ENCODE results near the gene SPOCK2.

SPOCK2 gene

DNA sequence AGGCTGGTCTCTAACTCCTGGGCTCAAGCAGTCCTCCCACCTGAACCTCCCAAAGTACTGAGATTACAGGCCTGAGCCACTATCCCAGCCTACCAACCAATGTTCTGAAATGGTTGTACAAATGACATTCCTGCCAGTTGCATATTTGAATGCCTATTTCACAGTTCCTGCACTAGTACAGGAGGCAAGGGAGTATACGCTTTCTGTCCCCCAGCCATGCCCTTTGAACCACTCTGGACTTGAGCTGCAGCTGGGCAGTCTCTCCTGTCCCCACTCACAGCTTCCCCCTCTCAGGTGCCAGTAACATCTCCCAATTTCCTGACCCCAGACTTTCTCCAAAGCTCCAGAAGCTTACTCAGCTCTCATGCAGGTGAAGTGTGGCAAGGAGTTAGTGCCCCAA lies 58.9 kb downstream of the SPOCK2 start:
- no peak for DNase-seq (ENCODE audit: low read depth)

GRCh38 chr10:72027498-72027897 lies 60.9 kb downstream of the SPOCK2 start:
- DNase-seq (ENCODE audit: low read depth) = no peak

- DNase-seq (ENCODE audit: low read depth) = no peak
These were observed 61.9 kb downstream of the SPOCK2 start for GRCh38 chr10:72026278-72027111.

DNA sequence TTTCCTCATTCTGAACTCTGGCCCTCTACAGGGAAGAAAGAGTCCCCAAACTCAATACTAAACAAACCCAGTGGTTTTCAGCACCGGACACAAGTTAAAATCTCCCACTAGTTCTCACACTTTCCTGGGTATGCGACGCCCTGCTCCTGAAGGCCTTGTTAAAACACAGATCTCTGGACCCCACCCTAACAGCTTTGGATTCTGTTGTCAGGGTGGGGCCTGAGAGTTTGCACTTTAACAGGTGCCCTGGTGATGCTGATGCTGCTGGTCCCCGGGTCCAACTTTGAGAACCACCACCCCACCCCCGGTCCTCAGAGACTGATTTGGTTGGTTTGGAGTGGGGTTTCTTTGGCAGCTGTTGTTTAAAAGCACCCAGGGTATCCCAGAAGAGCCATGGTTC lies 62.5 kb downstream of the SPOCK2 start:
- no peak for DNase-seq (ENCODE audit: low read depth)

- no peak for DNase-seq (ENCODE audit: low read depth)
These were observed 63.0 kb downstream of the SPOCK2 start for GRCh38 chr10:72025400-72025799.

DNA sequence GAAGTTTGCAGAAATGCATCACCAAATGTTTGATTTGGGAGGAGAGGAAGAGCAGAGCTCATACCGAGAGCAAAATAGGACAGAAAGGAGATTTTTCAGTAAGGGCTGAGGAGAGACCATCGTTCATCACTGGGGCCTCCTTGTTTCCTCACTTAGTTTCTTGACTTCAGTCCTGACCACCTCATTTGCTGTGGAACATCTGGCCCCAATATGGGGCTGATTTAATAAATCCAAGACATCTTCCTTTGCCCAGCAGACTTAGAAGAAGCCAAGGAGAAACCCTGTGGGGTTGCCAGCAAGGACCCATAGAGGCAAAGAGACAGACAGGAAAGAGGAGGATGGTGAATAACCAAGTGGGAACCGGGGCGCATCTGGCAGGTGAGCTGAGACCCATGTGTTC lies 63.8 kb downstream of the SPOCK2 start:
- DNase-seq (ENCODE audit: low read depth) = no peak

DNA sequence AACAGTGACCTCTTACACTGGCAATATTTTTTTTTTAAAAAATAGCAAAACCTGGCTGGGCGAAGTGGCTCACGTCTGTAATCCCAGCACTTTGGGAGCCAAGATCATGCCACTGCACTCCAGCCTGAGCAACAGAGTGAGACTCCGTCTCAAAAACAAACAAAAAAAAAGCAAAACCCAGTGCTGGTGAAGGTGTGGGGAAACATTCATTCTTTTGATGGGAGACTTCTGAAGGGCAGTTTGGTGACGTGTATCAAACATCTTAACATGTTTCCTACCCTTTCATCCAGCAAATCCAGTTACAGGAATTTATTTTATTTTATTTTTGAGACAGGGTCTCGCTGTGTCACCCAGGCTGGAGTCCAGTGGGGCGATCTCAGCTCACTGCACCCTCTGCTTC lies 66.1 kb downstream of the SPOCK2 start:
- DNase-seq (ENCODE audit: low read depth) = no peak

GRCh38 chr10:72020914-72021809 lies 67.2 kb downstream of the SPOCK2 start:
- no peak for DNase-seq (ENCODE audit: low read depth)

DNA sequence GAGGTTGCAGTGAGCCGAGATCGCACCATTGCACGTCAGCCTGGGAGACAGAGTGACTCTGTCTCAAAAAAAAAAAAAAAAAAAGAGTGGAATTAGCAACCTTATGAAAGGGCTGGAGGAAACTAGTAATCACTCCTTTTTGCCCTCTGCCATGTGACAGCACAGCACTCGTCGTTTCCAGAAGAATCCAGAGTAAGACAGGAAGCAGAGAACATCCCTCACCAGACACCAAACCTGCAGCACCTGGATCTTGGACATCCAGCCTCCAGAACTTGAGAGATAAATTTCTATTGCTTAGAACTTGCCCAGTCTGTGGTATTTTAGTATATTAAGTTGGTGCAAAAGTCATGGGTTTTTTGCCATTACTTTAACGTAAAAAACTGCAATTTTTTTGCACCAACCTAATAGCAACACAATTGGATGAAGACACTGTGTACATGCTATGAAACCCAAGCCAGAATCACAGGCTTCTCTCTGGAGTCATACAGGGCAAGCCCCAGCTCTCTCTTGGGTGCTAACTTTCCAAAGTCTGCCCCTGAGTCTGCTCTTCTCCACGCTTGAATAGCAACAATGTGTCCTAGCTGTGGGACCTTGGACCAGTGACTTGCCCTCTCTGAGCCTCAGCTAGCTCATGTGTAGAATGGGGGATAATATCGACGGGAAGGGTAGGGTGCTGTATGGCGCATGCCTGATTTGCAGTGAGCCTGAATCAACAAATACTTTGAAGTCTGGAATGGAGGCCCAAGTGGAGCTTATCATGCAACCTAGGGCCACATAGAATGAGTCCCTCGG lies 69.1 kb downstream of the SPOCK2 start:
- DNase-seq (ENCODE audit: low read depth) = no peak

DNA sequence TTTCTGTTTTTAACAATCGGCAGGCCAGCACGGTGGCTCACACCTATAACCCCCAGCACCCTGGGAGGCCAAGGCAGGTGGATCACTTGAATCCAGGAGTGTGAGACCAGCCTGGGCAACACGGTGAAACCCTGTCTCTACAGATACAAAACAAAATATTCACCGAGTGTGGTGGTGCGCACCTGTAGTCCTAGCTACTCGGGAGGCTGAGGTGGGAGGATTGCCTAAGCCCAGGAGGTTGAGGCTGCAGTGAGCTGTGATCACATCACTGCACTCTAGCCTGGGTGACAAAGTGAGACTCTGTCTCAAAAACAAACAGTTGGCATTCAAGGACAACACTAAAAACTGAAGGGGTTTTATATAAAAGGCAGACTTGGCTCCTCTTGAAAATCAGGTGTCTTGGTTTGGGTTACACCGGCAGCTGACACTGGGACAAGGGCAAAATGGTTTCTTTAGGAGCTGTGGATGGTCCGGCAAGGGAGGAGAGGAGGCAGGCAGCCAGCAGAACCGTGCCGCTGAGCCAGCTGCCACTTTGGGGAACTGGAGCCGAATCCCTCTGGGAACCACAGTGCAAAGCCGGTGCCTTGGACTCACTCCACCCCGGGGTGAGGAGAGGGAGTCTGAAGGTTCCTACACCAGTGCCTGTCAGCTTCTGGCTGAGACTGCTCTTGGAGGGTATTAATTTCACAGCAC lies 71.6 kb downstream of the SPOCK2 start:
- DNase-seq (ENCODE audit: low read depth) = no peak

GRCh38 chr10:72015841-72016240 lies 72.5 kb downstream of the SPOCK2 start:
- no peak for DNase-seq (ENCODE audit: low read depth)

DNA sequence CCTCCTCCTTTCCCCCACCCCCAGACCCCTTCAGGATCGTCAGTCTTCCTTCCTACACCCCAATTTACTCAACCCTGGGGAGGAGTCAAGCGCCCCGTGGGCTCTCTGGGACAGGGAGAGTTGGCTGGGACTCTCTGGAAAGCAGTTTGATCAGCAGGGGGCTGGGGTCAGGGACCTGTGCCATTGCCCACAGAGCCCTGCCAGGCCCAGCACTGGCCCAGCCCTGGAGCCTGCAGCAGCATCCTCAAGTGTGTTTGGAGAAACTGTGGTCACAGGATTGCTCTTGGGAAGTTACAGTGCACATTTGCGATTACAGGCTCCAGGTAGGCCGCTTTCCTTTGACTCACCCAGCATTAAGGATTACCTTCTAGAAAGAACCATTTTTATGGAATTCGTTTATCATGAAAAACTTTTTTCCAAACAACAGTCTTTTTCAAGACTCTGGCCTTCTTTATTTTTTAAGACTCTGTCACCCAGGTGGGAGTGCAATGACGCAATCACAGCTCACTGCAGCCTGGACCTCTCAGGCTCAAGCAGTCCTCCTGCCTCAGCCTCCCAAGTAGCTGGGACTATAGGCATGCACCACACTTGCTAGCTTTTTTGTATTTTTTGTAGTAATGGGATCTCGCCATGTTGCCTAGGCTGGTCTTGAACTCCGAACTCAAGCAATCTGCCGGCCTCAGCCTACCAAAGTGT lies 73.4 kb downstream of the SPOCK2 start:
- DNase-seq (ENCODE audit: low read depth) = no peak

GRCh38 chr10:72014197-72014596 lies 74.2 kb downstream of the SPOCK2 start:
- no peak for DNase-seq (ENCODE audit: low read depth)

- no peak for DNase-seq (ENCODE audit: low read depth)
These were observed 75.0 kb downstream of the SPOCK2 start for GRCh38 chr10:72013202-72013945.

DNA sequence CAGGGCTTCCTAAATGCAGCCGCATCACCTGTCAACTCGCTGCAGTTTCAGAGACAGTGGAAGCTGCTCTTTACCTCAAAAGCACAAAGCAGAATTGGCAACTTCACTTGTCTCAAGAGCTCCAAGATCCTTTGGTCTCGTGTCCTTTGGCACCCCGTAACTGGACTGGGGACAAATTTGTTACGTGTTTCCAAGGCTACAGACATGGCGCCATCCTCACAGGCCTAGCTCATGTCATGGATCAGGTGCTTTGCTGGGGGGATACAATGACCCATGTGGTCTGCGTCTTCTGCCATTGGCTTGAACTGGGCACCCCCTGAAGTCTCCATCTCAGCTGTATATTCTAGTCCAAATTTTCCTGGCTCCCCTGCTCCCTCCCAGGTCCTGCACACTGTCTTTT lies 75.6 kb downstream of the SPOCK2 start:
- no peak for DNase-seq (ENCODE audit: low read depth)

DNA sequence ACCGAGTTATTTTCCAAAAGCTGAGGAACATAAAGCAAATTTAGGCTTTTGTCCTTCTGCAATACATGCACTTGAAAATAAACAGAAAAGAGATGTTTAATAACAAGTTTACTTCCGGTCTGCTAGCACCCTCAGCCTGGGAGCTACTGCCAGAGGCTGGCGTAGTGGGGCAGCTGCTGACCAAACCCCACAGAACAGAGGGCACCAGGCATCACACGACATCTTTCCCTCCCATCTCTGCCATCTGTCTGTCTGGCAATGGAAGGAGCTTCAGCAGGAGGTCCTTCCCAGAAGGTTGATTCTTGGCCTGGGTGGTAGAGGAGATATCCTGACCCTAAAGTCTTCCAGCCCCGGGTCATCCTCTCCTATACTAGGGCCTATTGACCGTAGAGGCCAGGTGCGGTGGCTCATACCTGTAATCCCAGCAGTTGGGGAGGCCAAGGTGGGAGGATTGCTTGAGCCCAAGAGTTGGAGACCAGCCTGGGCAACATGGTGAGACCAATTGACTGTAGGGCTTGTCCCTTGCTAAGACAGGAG lies 76.3 kb downstream of the SPOCK2 start:
- no peak for DNase-seq (ENCODE audit: low read depth)

- no peak for DNase-seq (ENCODE audit: low read depth)
These were observed 76.9 kb downstream of the SPOCK2 start for GRCh38 chr10:72011468-72011867.

DNA sequence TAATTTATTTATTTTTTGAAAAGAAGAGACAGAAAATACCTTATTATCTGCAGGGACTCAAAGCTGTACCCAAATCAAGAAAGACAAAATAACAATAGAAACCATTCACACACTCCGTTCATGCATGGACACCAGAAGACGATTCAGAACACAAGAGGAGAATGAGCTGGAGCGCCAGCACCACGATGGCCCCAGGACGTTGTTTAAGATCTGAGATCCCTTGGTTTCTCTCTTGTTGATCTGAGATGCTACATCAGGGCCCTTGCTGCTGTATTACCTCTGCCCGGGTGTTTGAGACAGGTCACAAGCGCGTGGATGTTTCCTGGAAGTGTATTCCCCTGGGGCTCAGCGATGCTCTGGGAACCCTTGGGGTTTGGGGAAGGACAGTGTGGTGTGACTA lies 77.3 kb downstream of the SPOCK2 start:
- DNase-seq (ENCODE audit: low read depth) = no peak

GRCh38 chr10:72010234-72010973 lies 77.9 kb downstream of the SPOCK2 start:
- no peak for DNase-seq (ENCODE audit: low read depth)

Measured in stimulated activated CD4-positive, alpha-beta T cell treated with anti-CD3 and anti-CD28 coated beads, Interleukin-2, amount 100 ng/mL, for 4 hours (primary cell).